HepG2 (cell line): ENCODE data around the gene LDAH. TPM values are rescaled to one million over a fixed set of nuclear protein-coding genes. Genes with fewer than 3 reads are reported as not detected.

Experiments used
- CTCF ChIP-seq: sonication (generic); formaldehyde crosslinking; IDR thresholded peaks from 2 replicates; pipeline ENCODE4 v1.5.0; 2020; ENCODE audit warnings: mild to moderate bottlenecking, missing genetic modification reagents, moderate library complexity
- GMEB1 ChIP-seq: sonication (generic); formaldehyde crosslinking; IDR thresholded peaks from 2 replicates; pipeline ENCODE4 v1.5.1; 2020; ENCODE audit warnings: missing genetic modification reagents, mild to moderate bottlenecking, borderline replicate concordance
- KLF16 ChIP-seq, 2 experiments: sonication (generic) in 1 of 2; formaldehyde crosslinking in 1 of 2; IDR thresholded peaks; 2 replicates each; pipeline versions ENCODE4 v1.6.1 to v1.8.0; 2016 to 2023; ENCODE audit warnings: missing genetic modification reagents in 2 of 2, missing compliant biosample characterization in 1 of 2
- KMT2A ChIP-seq: sonication (generic); formaldehyde crosslinking; IDR thresholded peaks from 2 replicates; pipeline ENCODE4 v1.4.0; 2020; ENCODE audit warnings: missing genetic modification reagents
- NFE2L1 ChIP-seq: sonication (generic); formaldehyde crosslinking; IDR thresholded peaks from 2 replicates; pipeline ENCODE4 v1.4.0; 2020; ENCODE audit warnings: missing genetic modification reagents, mild to moderate bottlenecking, borderline replicate concordance
- TERF1 ChIP-seq: sonication (generic); formaldehyde crosslinking; IDR thresholded peaks from 2 replicates; pipeline ENCODE4 v1.8.0; 2022; ENCODE audit warnings: mild to moderate bottlenecking, missing genetic modification reagents, moderate library complexity
- TGIF2 ChIP-seq: IDR thresholded peaks from 2 replicates; pipeline ENCODE4 v1.6.1; 2016; ENCODE audit warnings: control low read depth, missing compliant biosample characterization
- TRIM22 ChIP-seq: fragments of 450-650 bp; IDR thresholded peaks from 2 replicates; pipeline ENCODE4 v1.6.1; 2017
- ZBTB40 ChIP-seq, 2 experiments: fragments of 450-650 bp in 1 of 2; sonication (generic) in 1 of 2; formaldehyde crosslinking in 1 of 2; IDR thresholded peaks; 2 replicates each; pipeline versions ENCODE4 v1.6.1 to v1.8.0; 2016 to 2022; ENCODE audit warnings: antibody characterized with exemption in 1 of 2, mild to moderate bottlenecking in 1 of 2, missing genetic modification reagents in 1 of 2
- ZNF160 ChIP-seq: sonication (generic); formaldehyde crosslinking; IDR thresholded peaks from 2 replicates; pipeline ENCODE4 v1.8.0; 2022; ENCODE audit warnings: mild to moderate bottlenecking, inconsistent platforms, missing genetic modification reagents
- ZNF567 ChIP-seq: sonication (generic); formaldehyde crosslinking; IDR thresholded peaks from 2 replicates; pipeline ENCODE4 v1.8.1; 2023; ENCODE audit warnings: mild to moderate bottlenecking, missing genetic modification reagents, borderline replicate concordance
- polyA plus RNA-seq, 8 experiments: library from polyadenylated mRNA; depleted of rRNA in 3 of 8; stranded (reverse) in 7 of 8; unstranded in 1 of 8; fragments of >200 nt; fragmentation: Illumina TruSeq in 4 of 8; extraction: Trizol in 4 of 8; gene quantifications; 2 replicates each; pipeline versions ENCODE4 v1.2.1 to v1.2.3, GENCODE V29; 2011 to 2016; ENCODE audit warnings: low read depth in 4 of 8, missing spikeins in 1 of 8, mixed read lengths in 1 of 8; ENCODE audit not compliant: insufficient read depth in 1 of 8
- total RNA-seq, 5 experiments: library from RNA; depleted of rRNA; stranded (reverse); fragments of >200 nt; fragmentation: Illumina TruSeq; extraction: Trizol; gene quantifications; 2 replicates each; pipeline ENCODE4 v1.2.3, GENCODE V29; 2016; ENCODE audit warnings: low read depth in 1 of 5

LDAH gene
- total and polyA plus RNA-seq, 2 of the 13 experiments (the other 11 are each of a cell fraction or from before 2014, with no cell fraction given), result 28.8 to 46.2 TPM

- TF ChIP-seq ZBTB40 (IDR thresholded peaks at IDR 0.05) (no peak), ZBTB40 (CRISPR knock-in tag; IDR thresholded peaks at IDR 0.05) (peak; percentile 44; the same call in 1 of the 2 replicates), KLF16 (CRISPR knock-in tag; IDR thresholded peaks at IDR 0.05) (peak in 1 of 2 experiments; percentile 85; a peak in 2 of 4 replicates), ZNF567 (peak; percentile 62; the same call in 1 of the 2 replicates), TERF1 (no peak), CTCF (peak; percentile 100), TRIM22 (no peak), NFE2L1 (CRISPR knock-in tag) (no peak), KMT2A (CRISPR knock-in tag) (peak; percentile 81), GMEB1 (peak; percentile 39; the same call in 1 of the 2 replicates), TGIF2 (peak; percentile 45; the same call in 1 of the 2 replicates), ZNF160 (CRISPR knock-in tag) (no peak)
These were observed 187.0 kb downstream of the LDAH start (continued) for GRCh38 chr2:20635675-20636584.
